ENCODE data around the gene GGNBP2.

DNA sequence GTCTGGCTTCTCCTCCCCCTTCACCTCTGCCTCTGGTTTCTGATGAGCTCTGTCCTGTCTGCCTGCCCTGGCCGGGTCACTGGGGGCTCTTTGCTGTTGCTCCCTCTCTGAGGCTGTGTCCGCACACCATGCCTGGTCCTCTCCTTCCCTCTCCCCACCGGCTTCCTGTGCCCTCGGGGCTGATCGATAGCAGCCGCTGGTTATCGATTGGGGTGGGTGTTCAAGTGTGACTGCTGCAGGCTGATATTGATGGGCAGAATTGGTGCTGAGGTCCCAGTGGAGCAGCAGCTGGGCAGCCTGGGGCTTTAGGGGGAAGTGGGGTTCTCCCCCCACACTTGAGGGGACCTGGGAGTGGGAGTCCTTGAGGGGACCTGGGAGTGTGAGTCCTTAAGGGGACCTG lies 73.1 kb downstream of the GGNBP2 start:
- TF ChIP-seq, protein P1, sequence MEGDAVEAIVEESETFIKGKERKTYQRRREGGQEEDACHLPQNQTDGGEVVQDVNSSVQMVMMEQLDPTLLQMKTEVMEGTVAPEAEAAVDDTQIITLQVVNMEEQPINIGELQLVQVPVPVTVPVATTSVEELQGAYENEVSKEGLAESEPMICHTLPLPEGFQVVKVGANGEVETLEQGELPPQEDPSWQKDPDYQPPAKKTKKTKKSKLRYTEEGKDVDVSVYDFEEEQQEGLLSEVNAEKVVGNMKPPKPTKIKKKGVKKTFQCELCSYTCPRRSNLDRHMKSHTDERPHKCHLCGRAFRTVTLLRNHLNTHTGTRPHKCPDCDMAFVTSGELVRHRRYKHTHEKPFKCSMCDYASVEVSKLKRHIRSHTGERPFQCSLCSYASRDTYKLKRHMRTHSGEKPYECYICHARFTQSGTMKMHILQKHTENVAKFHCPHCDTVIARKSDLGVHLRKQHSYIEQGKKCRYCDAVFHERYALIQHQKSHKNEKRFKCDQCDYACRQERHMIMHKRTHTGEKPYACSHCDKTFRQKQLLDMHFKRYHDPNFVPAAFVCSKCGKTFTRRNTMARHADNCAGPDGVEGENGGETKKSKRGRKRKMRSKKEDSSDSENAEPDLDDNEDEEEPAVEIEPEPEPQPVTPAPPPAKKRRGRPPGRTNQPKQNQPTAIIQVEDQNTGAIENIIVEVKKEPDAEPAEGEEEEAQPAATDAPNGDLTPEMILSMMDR (IDR thresholded peaks at IDR 0.05; ENCODE audit: low read depth, low read length) = no peak
- no peak for TF ChIP-seq EZH2phosphoT487 (IDR thresholded peaks at IDR 0.05; ENCODE audit: low read depth)

All from OCI-LY3 (cell line).